CD14-positive monocyte (primary cell): Measurements from ENCODE around the gene RALGAPA2. TPM values are rescaled to one million over a fixed set of nuclear protein-coding genes. Genes with fewer than 3 reads are reported as not detected.

Experiments
- DNase-seq, 3 donors: peaks; one replicate each; pipeline ENCODE4 v3.0.0-alpha.2; 2011 to 2022
- H2AFZ ChIP-seq: 2 replicates; pipeline ENCODE4 v1.6.0; 2012; ENCODE audit warnings: mild to moderate bottlenecking, low read depth, low read length, inconsistent platforms; ENCODE audit not compliant: insufficient read depth, poor library complexity, severe bottlenecking
- H3K27ac ChIP-seq, 2 donors: 1 replicate in 1 of 2; 2 replicates in 1 of 2; pipeline ENCODE4 v1.5.1; 2012 to 2013; ENCODE audit warnings: low read length in 2 of 2, control low read depth in 1 of 2, inconsistent platforms in 1 of 2, low read depth in 1 of 2, mild to moderate bottlenecking in 1 of 2
- H3K27me3 ChIP-seq, 2 donors: one replicate each; pipeline versions ENCODE4 v1.6.0 to v1.6.1; 2011 to 2013; ENCODE audit warnings: low read length in 2 of 2; ENCODE audit not compliant: control insufficient read depth in 2 of 2, insufficient read depth in 2 of 2
- H3K36me3 ChIP-seq, 2 donors: replicated peaks in 1 of 2; 1 replicate in 1 of 2; 2 replicates in 1 of 2; pipeline versions ENCODE4 v1.5.1 to v1.6.1; 2012 to 2013; ENCODE audit warnings: low read length in 2 of 2, control low read depth in 1 of 2, inconsistent platforms in 1 of 2, mild to moderate bottlenecking in 1 of 2; ENCODE audit not compliant: insufficient read depth in 2 of 2, control insufficient read depth in 1 of 2
- H3K4me1 ChIP-seq, 2 donors: 1 replicate in 1 of 2; 2 replicates in 1 of 2; pipeline versions ENCODE4 v1.5.1 to v1.6.1; 2012 to 2013; ENCODE audit warnings: low read length in 2 of 2, control low read depth in 1 of 2, inconsistent platforms in 1 of 2, mild to moderate bottlenecking in 1 of 2, moderate library complexity in 1 of 2; ENCODE audit not compliant: insufficient read depth in 2 of 2, control insufficient read depth in 1 of 2
- H3K4me2 ChIP-seq: replicated peaks from 2 replicates; pipeline ENCODE3; 2012; ENCODE audit warnings: low read length, moderate library complexity, mild to moderate bottlenecking; ENCODE audit not compliant: poor library complexity, severe bottlenecking; ENCODE audit errors: extremely low read depth
- H3K4me3 ChIP-seq, 3 experiments: fragments of 200-600 bp in 1 of 3; sonication (generic) in 1 of 3; replicated peaks in 1 of 3; 1 replicate in 2 of 3; 2 replicates in 1 of 3; pipeline ENCODE4 v1.5.1; 2011 to 2013; ENCODE audit warnings: low read length in 3 of 3, mild to moderate bottlenecking in 3 of 3, control low read depth in 2 of 3, low read depth in 2 of 3, inconsistent platforms in 1 of 3, moderate library complexity in 1 of 3
- H3K79me2 ChIP-seq: 2 replicates; pipeline ENCODE4 v1.6.0; 2012; ENCODE audit warnings: mild to moderate bottlenecking, control low read depth, inconsistent platforms, low read length, moderate library complexity; ENCODE audit not compliant: insufficient read depth
- H3K9ac ChIP-seq: 2 replicates; pipeline ENCODE4 v1.6.0; 2017; ENCODE audit warnings: low read length, mild to moderate bottlenecking; ENCODE audit not compliant: insufficient read depth, poor library complexity, severe bottlenecking
- H3K9me3 ChIP-seq, 2 donors: replicated peaks in 1 of 2; 1 replicate in 1 of 2; 2 replicates in 1 of 2; pipeline versions ENCODE4 v1.5.1 to v1.6.1; 2012 to 2013; ENCODE audit warnings: low read length in 2 of 2, control low read depth in 1 of 2; ENCODE audit not compliant: control insufficient read depth in 1 of 2, insufficient read depth in 1 of 2
- H4K20me1 ChIP-seq: 2 replicates; pipeline ENCODE4 v1.6.0; 2012; ENCODE audit warnings: mild to moderate bottlenecking, low read length, control low read depth, moderate library complexity; ENCODE audit not compliant: insufficient read depth
- H3K27ac Mint-ChIP-seq, 7 donors: one replicate each; pipeline ENCODE4 v1.8.0; 2020; ENCODE audit warnings: mild to moderate bottlenecking in 7 of 7, mixed read lengths in 7 of 7, moderate library complexity in 6 of 7, inconsistent platforms in 2 of 7
- H3K27me3 Mint-ChIP-seq, 3 donors: one replicate each; pipeline ENCODE4 v1.8.0; 2021 to 2022; ENCODE audit warnings: low read depth in 3 of 3, mild to moderate bottlenecking in 3 of 3, mixed read lengths in 3 of 3, moderate library complexity in 3 of 3, inconsistent platforms in 1 of 3
- H3K36me3 Mint-ChIP-seq, 2 donors: one replicate each; pipeline ENCODE4 v1.8.0; 2020; ENCODE audit warnings: mixed read lengths in 2 of 2, inconsistent platforms in 1 of 2, mild to moderate bottlenecking in 1 of 2
- H3K4me1 Mint-ChIP-seq: one replicate; pipeline ENCODE4 v1.8.0; 2020; ENCODE audit warnings: mild to moderate bottlenecking, mixed read lengths
- H3K4me3 Mint-ChIP-seq, 2 donors: one replicate each; pipeline ENCODE4 v1.8.0; 2020; ENCODE audit warnings: mild to moderate bottlenecking in 2 of 2, mixed read lengths in 2 of 2, moderate library complexity in 1 of 2
- H3K9me3 Mint-ChIP-seq, 7 donors: one replicate each; pipeline ENCODE4 v1.8.0; 2020 to 2022; ENCODE audit warnings: mixed read lengths in 7 of 7, mild to moderate bottlenecking in 6 of 7, moderate library complexity in 6 of 7, inconsistent platforms in 2 of 7
- CTCF ChIP-seq: fragments of 200-600 bp; IDR thresholded peaks from one replicate; pipeline ENCODE4 v1.8.0; 2022; ENCODE audit warnings: antibody characterized with exemption, mild to moderate bottlenecking
- WGBS: methylation state at CpG from one replicate; pipeline ENCODE4 v1.1.5; 2013; ENCODE audit warnings: missing lambda C conversion rate; ENCODE audit not compliant: insufficient coverage; 5-methylcytosine and 5-hydroxymethylcytosine counted together
- intact Hi-C, 2 donors: fragments of 100-400 bp; cut with micrococcal nuclease; formaldehyde crosslinking; loops; one replicate each; pipeline versions ENCODE4 v1.15.0 to v1.15.1; 2023
- polyA plus RNA-seq, 3 donors: library from polyadenylated mRNA; depleted of rRNA in 1 of 3; unstranded in 2 of 3; stranded (reverse) in 1 of 3; fragments of 300-500 nt in 2 of 3; fragments of >200 nt in 1 of 3; fragmentation: Illumina TruSeq in 2 of 3; gene quantifications; 1 replicate in 2 of 3; 2 replicates in 1 of 3; pipeline ENCODE4 v1.2.3, GENCODE V29; 2012 to 2021

RALGAPA2 gene
- polyA plus RNA-seq, 3 donors = 6.2 to 13.0 (median 8.9) TPM

- Histone ChIP-seq H3K4me1 (peaks cover 36 to 47% of the 10 kb centered on the region in 2 donors), H3K27me3 (no peaks in the 10 kb centered on the region), H3K27ac (no peak overlapping the region), H3K9ac (no peak overlapping the region), H2AFZ (no peak overlapping the region), H3K79me2 (peaks cover 38% of the 10 kb centered on the region), H3K36me3 (peaks cover 0 to 3% of the 10 kb centered on the region in 2 donors), H4K20me1 (peaks cover 30% of the 10 kb centered on the region), H3K4me2 (peak overlapping the region; percentile 29), H3K4me3 (no peak overlapping the region), H3K9me3 (no peaks in the 10 kb centered on the region)
- intact Hi-C loops = loop anchor here in 1 of 2 donors (5.0 kb wide), 1 partner anchor 156 kb away; no protein-coding TSS in a partner anchor
- no peaks in the 10 kb centered on the region for H3K27me3 Mint-ChIP-seq
- WGBS = no CpG with 5 or more reads among the region's 5 CpGs
- peak in 1 of 3 donors; percentile 12 for DNase-seq
- no peaks in the 10 kb centered on the region for H3K9me3 Mint-ChIP-seq
- no peak overlapping the region for H3K27ac Mint-ChIP-seq
- H3K36me3 Mint-ChIP-seq = peaks cover 13 to 23% of the 10 kb centered on the region in 2 donors
- H3K4me1 Mint-ChIP-seq = peaks cover 53% of the 10 kb centered on the region
- H3K4me3 Mint-ChIP-seq = peak overlapping the region in 1 of 2 donors; percentile 71
- no peak for TF ChIP-seq CTCF
Measured at GRCh38 chr20:20666359-20666758, 46.1 kb downstream of the RALGAPA2 start.

- intact Hi-C loops = loop anchor here (1.0 to 5.0 kb wide), 2 partner anchors 157 to 160 kb away; no protein-coding TSS in a partner anchor
- DNase-seq = no peak
- no peak overlapping the region for H3K9ac ChIP-seq
- Mint-ChIP-seq H3K27ac (no peak overlapping the region), H3K36me3 (peaks cover 19 to 24% of the 10 kb centered on the region in 2 donors), H3K4me3 (no peak overlapping the region), H3K4me1 (peaks cover 53% of the 10 kb centered on the region), H3K9me3 (no peaks in the 10 kb centered on the region), H3K27me3 (no peaks in the 10 kb centered on the region)
- 7% methylated on average over 2 of the region's 3 CpGs for WGBS
- no peak overlapping the region for H3K27ac ChIP-seq
- H4K20me1 ChIP-seq = peaks cover 31% of the 10 kb centered on the region
- H3K4me2 ChIP-seq = no peak overlapping the region
- no peak for TF ChIP-seq CTCF
- no peak overlapping the region for H3K4me3 ChIP-seq
- H3K36me3 ChIP-seq = peaks cover 0 to 6% of the 10 kb centered on the region in 2 donors
- H3K9me3 ChIP-seq = no peaks in the 10 kb centered on the region
- peaks cover 38% of the 10 kb centered on the region for H3K79me2 ChIP-seq
- no peak overlapping the region for H2AFZ ChIP-seq
- peaks cover 36 to 47% of the 10 kb centered on the region in 2 donors for H3K4me1 ChIP-seq
- H3K27me3 ChIP-seq = no peaks in the 10 kb centered on the region
Measured at GRCh38 chr20:20665606-20666332, 46.7 kb downstream of the RALGAPA2 start.
